Smooth muscle cell (in vitro differentiated cells): ENCODE results near the gene KLHL5. TPM values are rescaled to one million over a fixed set of nuclear protein-coding genes. Genes with fewer than 3 reads are reported as not detected.

Experiments used
- DNase-seq: peaks from one replicate; lab custom pipeline; 2025; ENCODE audit not compliant: unreplicated experiment; lab: John Stamatoyannopoulos, UW
- H2AFZ ChIP-seq: fragments of 200-600 bp; sonication (generic); 2 replicates; pipeline ENCODE4 v1.6.0; 2016; ENCODE audit warnings: antibody characterized with exemption, low read depth, mild to moderate bottlenecking
- H3F3A ChIP-seq: fragments of 200-600 bp; sonication (generic); 2 replicates; pipeline ENCODE4 v1.6.0; 2017; ENCODE audit warnings: antibody characterized with exemption, low read depth
- H3K27ac ChIP-seq: fragments of 200-600 bp; sonication (generic); 2 replicates; pipeline ENCODE4 v1.5.1; 2016; ENCODE audit warnings: low read depth, mild to moderate bottlenecking
- H3K27me3 ChIP-seq: fragments of 200-600 bp; sonication (generic); 2 replicates; pipeline ENCODE4 v1.6.1; 2016; ENCODE audit warnings: low read depth, mild to moderate bottlenecking
- H3K36me3 ChIP-seq: fragments of 200-600 bp; sonication (generic); 2 replicates; pipeline ENCODE4 v1.5.1; 2016; ENCODE audit warnings: low read depth
- H3K4me1 ChIP-seq: fragments of 200-600 bp; sonication (generic); 2 replicates; pipeline ENCODE4 v1.5.1; 2016; ENCODE audit warnings: low read depth
- H3K4me2 ChIP-seq: fragments of 200-600 bp; sonication (generic); 2 replicates; pipeline ENCODE4 v1.6.0; 2016; ENCODE audit warnings: mild to moderate bottlenecking
- H3K4me3 ChIP-seq: fragments of 200-600 bp; sonication (generic); 2 replicates; pipeline ENCODE4 v1.5.1; 2016; ENCODE audit warnings: mild to moderate bottlenecking
- H3K79me2 ChIP-seq: fragments of 200-600 bp; sonication (generic); 2 replicates; pipeline ENCODE4 v1.6.0; 2016; ENCODE audit warnings: low read depth, mild to moderate bottlenecking
- H3K9ac ChIP-seq: fragments of 200-600 bp; sonication (generic); 2 replicates; pipeline ENCODE4 v1.6.0; 2016; ENCODE audit warnings: low read depth
- H3K9me3 ChIP-seq: fragments of 200-600 bp; sonication (generic); replicated peaks from 2 replicates; pipeline ENCODE4 v1.5.1; 2016; ENCODE audit warnings: low read depth
- H4K20me1 ChIP-seq: fragments of 200-600 bp; sonication (generic); 2 replicates; pipeline ENCODE4 v1.6.0; 2016; ENCODE audit warnings: low read depth
- CTCF ChIP-seq: fragments of 200-600 bp; sonication (generic); IDR thresholded peaks from 2 replicates; pipeline ENCODE4 v1.5.1; 2017; ENCODE audit warnings: borderline replicate concordance, mild to moderate bottlenecking, antibody characterized with exemption; ENCODE audit not compliant: insufficient read depth, poor library complexity, severe bottlenecking
- WGBS: methylation state at CpG from one replicate; pipeline ENCODE4 v1.1.7; 2016; ENCODE audit warnings: low lambda C conversion rate; 5-methylcytosine and 5-hydroxymethylcytosine counted together
- polyA plus RNA-seq: library from polyadenylated mRNA; unstranded; fragments of >200 nt; fragmentation: Nextera tagmentation; extraction: Ambion mirVana; gene quantifications from 2 replicates; pipeline ENCODE4 v1.2.1, GENCODE V29; 2016
- total RNA-seq: library from RNA; depleted of rRNA; stranded (reverse); fragments of >200 nt; gene quantifications from 2 replicates; pipeline ENCODE4 v1.2.3, GENCODE V29; 2014

Gene KLHL5
- total and polyA plus RNA-seq, 2 experiments from 2014 or later: 31.9 to 34.7 TPM

GRCh38 chr4:39053983-39054382, 8.0 kb upstream of the KLHL5 start:
- no peak for DNase-seq
- Histone ChIP-seq H3K79me2 (peaks cover 99% of the 10 kb centered on the region), H3K4me3 (no peak overlapping the region), H3F3A (no peaks in the 10 kb centered on the region), H2AFZ (no peak overlapping the region), H4K20me1 (peaks cover 55% of the 10 kb centered on the region), H3K27me3 (no peaks in the 10 kb centered on the region), H3K4me1 (peaks cover 17% of the 10 kb centered on the region), H3K27ac (no peak overlapping the region), H3K9ac (no peak overlapping the region), H3K36me3 (no peaks in the 10 kb centered on the region), H3K9me3 (no peaks in the 10 kb centered on the region), H3K4me2 (no peak overlapping the region)
- TF ChIP-seq CTCF: no peak
- 97% methylated on average over 4 of the region's 4 CpGs for WGBS

DNA sequence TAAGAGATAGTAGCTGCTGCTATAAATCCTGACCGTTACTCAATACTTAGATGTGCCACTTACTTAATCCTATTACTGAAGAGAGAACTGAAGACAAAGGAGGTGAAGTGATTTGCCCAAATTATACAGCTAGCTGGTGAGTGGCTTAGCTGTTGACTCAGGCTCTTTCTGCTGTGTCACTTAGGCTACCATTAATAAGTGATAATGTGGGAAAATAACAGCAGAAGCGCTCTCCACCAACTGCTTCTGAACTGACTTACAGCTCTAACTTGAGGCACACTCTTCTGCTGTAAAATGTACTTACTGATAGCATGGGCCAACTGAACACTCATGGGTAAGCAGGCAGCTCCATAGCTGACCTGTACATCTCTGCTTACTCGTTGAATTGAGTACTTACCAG, 7.5 kb upstream of the KLHL5 start:
- WGBS: 50% methylated on average over 3 of the region's 3 CpGs
- Histone ChIP-seq H3K9me3 (no peaks in the 10 kb centered on the region), H3K79me2 (peaks cover 99% of the 10 kb centered on the region)

GRCh38 chr4:39056023-39056422, 6.0 kb upstream of the KLHL5 start:
- DNase-seq: no peak
- H3K27me3 ChIP-seq: no peaks in the 10 kb centered on the region
- WGBS: 97% methylated on average over 5 of the region's 5 CpGs
- H3K36me3 ChIP-seq: no peaks in the 10 kb centered on the region
- no peak overlapping the region for H3K27ac ChIP-seq
- no peak overlapping the region for H3K4me2 ChIP-seq
- H2AFZ ChIP-seq: no peak overlapping the region
- peaks cover 95% of the 10 kb centered on the region for H3K79me2 ChIP-seq
- no peak overlapping the region for H3K9ac ChIP-seq
- H3F3A ChIP-seq: no peaks in the 10 kb centered on the region
- peaks cover 68% of the 10 kb centered on the region for H4K20me1 ChIP-seq
- H3K9me3 ChIP-seq: no peaks in the 10 kb centered on the region
- H3K4me1 ChIP-seq: peaks cover 17% of the 10 kb centered on the region
- no peak overlapping the region for H3K4me3 ChIP-seq
- TF ChIP-seq CTCF: no peak

More for the DNA sequence above, 7.5 kb upstream of the KLHL5 start:
- no peak overlapping the region for H2AFZ ChIP-seq
- H3K4me2 ChIP-seq: no peak overlapping the region
- H3F3A ChIP-seq: no peaks in the 10 kb centered on the region
- H3K27me3 ChIP-seq: no peaks in the 10 kb centered on the region
- no peak for DNase-seq
- H3K36me3 ChIP-seq: no peaks in the 10 kb centered on the region
- no peak overlapping the region for H3K27ac ChIP-seq
- no peak overlapping the region for H3K4me3 ChIP-seq
- peaks cover 17% of the 10 kb centered on the region for H3K4me1 ChIP-seq
- peaks cover 58% of the 10 kb centered on the region for H4K20me1 ChIP-seq
- TF ChIP-seq CTCF: no peak
- H3K9ac ChIP-seq: no peak overlapping the region

GRCh38 chr4:39061457-39061856, 575 bp upstream of the KLHL5 start:
- Histone ChIP-seq H3F3A (no peaks in the 10 kb centered on the region), H4K20me1 (peaks cover 42% of the 10 kb centered on the region), H3K9me3 (no peaks in the 10 kb centered on the region), H2AFZ (no peak overlapping the region), H3K9ac (no peak overlapping the region), H3K4me1 (peaks cover 11% of the 10 kb centered on the region), H3K27ac (no peak overlapping the region), H3K27me3 (no peaks in the 10 kb centered on the region), H3K36me3 (no peaks in the 10 kb centered on the region), H3K4me3 (no peak overlapping the region), H3K4me2 (no peak overlapping the region), H3K79me2 (peaks cover 78% of the 10 kb centered on the region)
- WGBS: 84% methylated on average over 1 of the region's 1 CpG
- DNase-seq: no peak
- no peak for TF ChIP-seq CTCF
